T-cell (primary cell): ENCODE measurements around the gene MYCN. TPM values are rescaled to one million over a fixed set of nuclear protein-coding genes. Genes with fewer than 3 reads are reported as not detected.
"Not testable (repeated sequence)": the region's sequence is repeated elsewhere in the genome, so short reads cannot be mapped to it uniquely, and the experiment has no call there.

Experiments used
- ATAC-seq, 4 experiments: fragments of 200-7000 bp in 3 of 4; fragments of 150-1000 bp in 1 of 4; cut with Tn5 transposase; replicated peaks in 1 of 4; 1 replicate in 3 of 4; 2 replicates in 1 of 4; pipeline ENCODE4 v1.10.0; 2021; ENCODE audit warnings: moderate library complexity in 3 of 4, mild to moderate bottlenecking in 2 of 4, moderate number of reproducible peaks in 1 of 4
- CTCF ChIA-PET, 2 donors: fragments of 300-600 bp; sonication (Branson Sonifier 250); formaldehyde crosslinking; loops; one replicate each; lab custom pipeline; 2022; ENCODE audit warnings: antibody characterized with exemption in 2 of 2; lab: Charles Lee
- POLR2A ChIA-PET, 2 donors: fragments of 300-600 bp; sonication (Branson Sonifier 250); formaldehyde crosslinking; loops; one replicate each; lab custom pipeline; 2022; ENCODE audit warnings: antibody characterized with exemption in 2 of 2; lab: Charles Lee
- DNase-seq, 35 experiments: peaks; one replicate each; pipeline versions ENCODE4 v3.0.0 to v3.0.0-alpha.2; 2013 to 2023
- H3K27ac ChIP-seq: one replicate; pipeline ENCODE4 v1.5.1; 2013; ENCODE audit warnings: low read length
- H3K27me3 ChIP-seq, 2 experiments: replicated peaks in 1 of 2; 1 replicate in 1 of 2; 2 replicates in 1 of 2; pipeline versions ENCODE4 v1.6.1 to v1.7.0; 2013; ENCODE audit warnings: low read length in 1 of 2, mixed read lengths in 1 of 2; ENCODE audit not compliant: control insufficient read depth in 2 of 2, insufficient read depth in 2 of 2; ENCODE audit errors: extremely low read depth in 1 of 2
- H3K36me3 ChIP-seq, 2 donors: 1 replicate in 1 of 2; 2 replicates in 1 of 2; pipeline versions ENCODE4 v1.6.1 to v1.7.0; 2013; ENCODE audit warnings: low read length in 1 of 2; ENCODE audit not compliant: control insufficient read depth in 2 of 2, insufficient read depth in 1 of 2; ENCODE audit errors: extremely low read depth in 1 of 2
- H3K4me1 ChIP-seq, 2 experiments: 1 replicate in 1 of 2; 2 replicates in 1 of 2; pipeline versions ENCODE4 v1.6.1 to v1.7.0; 2013; ENCODE audit warnings: low read length in 2 of 2, mixed read lengths in 1 of 2; ENCODE audit not compliant: insufficient read depth in 2 of 2, control insufficient read depth in 1 of 2; ENCODE audit errors: extremely low read depth in 1 of 2
- H3K4me3 ChIP-seq, 2 donors: 1 replicate in 1 of 2; 2 replicates in 1 of 2; pipeline versions ENCODE4 v1.5.1 to v1.7.0; 2013; ENCODE audit warnings: mild to moderate bottlenecking in 2 of 2, low read length in 1 of 2, moderate library complexity in 1 of 2; ENCODE audit not compliant: control insufficient read depth in 1 of 2; ENCODE audit errors: extremely low read depth in 1 of 2
- H3K9me3 ChIP-seq: 2 replicates; pipeline ENCODE4 v1.7.0; 2013
- H3K27ac Mint-ChIP-seq, 2 donors: one replicate each; pipeline ENCODE4 v1.8.0; 2020 to 2021; ENCODE audit warnings: mild to moderate bottlenecking in 2 of 2, mixed read lengths in 2 of 2
- H3K27me3 Mint-ChIP-seq, 2 donors: one replicate each; pipeline ENCODE4 v1.8.0; 2021 to 2022; ENCODE audit warnings: mixed read lengths in 2 of 2
- H3K36me3 Mint-ChIP-seq: one replicate; pipeline ENCODE4 v1.8.0; 2021; ENCODE audit warnings: mixed read lengths
- H3K4me1 Mint-ChIP-seq, 3 donors: one replicate each; pipeline ENCODE4 v1.8.0; 2020 to 2022; ENCODE audit warnings: mixed read lengths in 3 of 3, mild to moderate bottlenecking in 1 of 3
- H3K4me3 Mint-ChIP-seq, 3 donors: one replicate each; pipeline ENCODE4 v1.8.0; 2020 to 2022; ENCODE audit warnings: mild to moderate bottlenecking in 3 of 3, mixed read lengths in 3 of 3, moderate library complexity in 3 of 3
- H3K9me3 Mint-ChIP-seq, 3 donors: one replicate each; pipeline ENCODE4 v1.8.0; 2020 to 2022; ENCODE audit warnings: mixed read lengths in 3 of 3
- WGBS: methylation state at CpG from one replicate; pipeline ENCODE4 v1.1.5; 2013; ENCODE audit warnings: missing lambda C conversion rate; ENCODE audit not compliant: insufficient coverage; 5-methylcytosine and 5-hydroxymethylcytosine counted together
- total RNA-seq, 35 experiments: library from RNA in 6 of 35; stranded (reverse) in 6 of 35; fragments of 120-200 nt in 1 of 35; gene quantifications; one replicate each; pipeline versions ENCODE4 v1.2.1 to v1.2.4 and lab custom pipeline; 2013 to 2026

Gene MYCN
- total RNA-seq, 5 donors from 2014 or later (not counting 1 experiment from before 2014, with no cell fraction given) = 0.25 to 1.5 (median 1.3) TPM

- H3K9me3 ChIP-seq, POLR2A ChIA-PET, H3K4me1 Mint-ChIP-seq, DNase-seq, H3K4me3 Mint-ChIP-seq, H3K36me3 ChIP-seq, H3K27me3 Mint-ChIP-seq, CTCF ChIA-PET, H3K27ac ChIP-seq, ATAC-seq, H3K4me1 ChIP-seq, H3K27ac Mint-ChIP-seq, H3K36me3 Mint-ChIP-seq, H3K9me3 Mint-ChIP-seq, H3K27me3 ChIP-seq, H3K4me3 ChIP-seq: not testable (repeated sequence)
- 67% methylated on average over 1 of the region's 2 CpGs for WGBS
Observed at GRCh38 chr2:15960154-15960520, 19.8 kb downstream of the MYCN start.

DNA sequence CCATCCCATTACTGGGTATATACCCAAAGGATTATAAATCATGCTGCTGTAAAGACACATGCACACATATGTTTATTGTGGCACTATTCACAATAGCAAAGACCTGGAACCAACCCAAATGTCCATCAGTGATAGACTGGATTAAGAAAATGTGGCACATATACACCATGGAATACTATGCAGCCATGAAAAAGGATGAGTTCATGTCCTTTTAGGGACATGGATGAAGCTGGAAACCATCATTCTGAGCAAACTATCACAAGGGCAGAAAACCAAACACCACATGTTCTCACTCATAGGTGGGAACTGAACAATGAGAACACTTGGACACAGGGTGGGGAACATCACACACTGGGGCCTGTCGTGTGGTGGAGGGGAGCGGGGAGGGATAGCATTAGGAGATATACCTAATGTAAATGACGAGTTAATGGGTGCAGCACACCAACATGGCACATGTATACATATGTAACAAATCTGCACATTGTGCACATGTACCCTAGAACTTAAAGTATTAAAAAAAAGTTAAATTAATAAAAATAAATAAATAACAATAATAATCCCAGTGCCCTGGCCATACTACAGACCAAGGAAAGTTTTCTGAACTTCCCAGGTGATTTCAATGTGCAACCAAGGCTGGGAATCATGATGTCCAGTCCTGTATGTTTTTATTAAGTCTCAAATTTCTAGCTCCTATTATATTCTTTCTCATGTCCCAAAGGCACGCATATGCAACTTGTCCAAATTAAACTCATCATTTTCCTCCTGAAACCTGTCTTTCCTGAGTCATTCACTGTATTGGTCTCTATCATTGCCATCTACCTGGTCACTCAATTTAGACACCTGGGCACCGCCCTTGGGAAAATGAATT, 23.0 kb downstream of the MYCN start:
- H3K4me1 ChIP-seq = peaks cover 24 to 34% of the 10 kb centered on the region in 2 experiments
- DNase-seq, H3K27me3 ChIP-seq, H3K9me3 Mint-ChIP-seq, ATAC-seq, CTCF ChIA-PET, H3K9me3 ChIP-seq, H3K36me3 Mint-ChIP-seq, POLR2A ChIA-PET, H3K36me3 ChIP-seq, H3K4me3 Mint-ChIP-seq, H3K27ac ChIP-seq, H3K27me3 Mint-ChIP-seq, H3K4me3 ChIP-seq, H3K27ac Mint-ChIP-seq: not testable (repeated sequence)
- 75% methylated on average over 2 of the region's 5 CpGs for WGBS
- H3K4me1 Mint-ChIP-seq = peaks cover 30 to 37% (median 31%) of the 10 kb centered on the region in 3 donors

GRCh38 chr2:15963977-15964670, 23.8 kb downstream of the MYCN start:
- ChIA-PET POLR2A (no interaction called here), CTCF (no interaction called here)
- Mint-ChIP-seq H3K4me3 (peak overlapping the region in 1 of 3 donors; percentile 25), H3K4me1 (peaks cover 33 to 44% (median 36%) of the 10 kb centered on the region in 3 donors), H3K36me3 (no peaks in the 10 kb centered on the region), H3K27me3 (no peaks in the 10 kb centered on the region), H3K27ac (peak overlapping the region in 1 of 2 donors; percentile 4), H3K9me3 (no peaks in the 10 kb centered on the region)
- ATAC-seq (no peak), DNase-seq (no peak)
- H3K36me3 ChIP-seq = no peaks in the 10 kb centered on the region
- no peaks in the 10 kb centered on the region for H3K27me3 ChIP-seq
- no peak overlapping the region for H3K4me3 ChIP-seq
- H3K9me3 ChIP-seq = no peaks in the 10 kb centered on the region
- peaks cover 24 to 34% of the 10 kb centered on the region in 2 experiments for H3K4me1 ChIP-seq
- WGBS = 94% methylated on average over 4 of the region's 5 CpGs
- no peak overlapping the region for H3K27ac ChIP-seq

DNA sequence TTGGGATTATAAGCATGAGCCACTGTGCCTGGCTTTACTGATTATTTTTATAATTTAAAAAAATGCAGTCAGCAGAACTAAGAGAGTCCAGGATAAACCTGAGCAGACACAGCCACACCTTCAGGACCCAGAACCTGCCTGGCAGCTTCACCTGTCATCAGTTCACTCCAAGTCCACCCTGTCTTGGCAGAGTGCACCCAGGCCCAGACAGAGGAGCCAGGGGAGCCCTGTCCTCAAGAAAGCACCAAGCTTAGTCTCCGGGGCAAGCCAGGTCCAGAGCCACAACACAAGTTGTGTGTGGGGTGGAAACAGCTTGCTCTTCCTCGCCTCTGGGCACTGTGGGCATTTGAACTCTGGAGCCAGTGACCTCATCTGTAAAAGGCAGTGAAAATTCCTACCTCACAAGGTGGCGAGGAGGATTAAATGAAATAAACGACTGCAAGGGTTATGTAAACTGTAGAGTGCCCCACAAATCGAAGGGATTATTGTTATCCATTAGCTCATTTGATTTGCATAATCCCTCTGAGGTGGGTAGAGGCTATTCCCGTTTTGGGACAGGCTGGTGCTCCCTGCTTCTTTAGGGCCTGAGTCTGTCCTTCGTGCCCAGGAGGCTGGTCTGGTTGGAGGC, 24.7 kb downstream of the MYCN start:
- H3K4me1 ChIP-seq = peaks cover 24 to 34% of the 10 kb centered on the region in 2 experiments
- Mint-ChIP-seq H3K27ac (peak overlapping the region; percentile 66 to 84), H3K4me1 (peaks cover 36 to 49% (median 42%) of the 10 kb centered on the region in 3 donors), H3K36me3 (no peaks in the 10 kb centered on the region), H3K4me3 (peak overlapping the region in 2 of 3 donors; percentile 17 to 83), H3K9me3 (no peaks in the 10 kb centered on the region), H3K27me3 (no peaks in the 10 kb centered on the region)
- peak overlapping the region; percentile 44 for H3K27ac ChIP-seq
- WGBS = 76% methylated on average over 2 of the region's 7 CpGs
- no peaks in the 10 kb centered on the region for H3K36me3 ChIP-seq
- no peak for ATAC-seq
- H3K9me3 ChIP-seq = no peaks in the 10 kb centered on the region
- ChIA-PET CTCF (interaction anchor here in 1 of 2 donors (1.5 kb wide), 1 partner anchor 26 kb away, joined by 5 read pairs; no protein-coding TSS in a partner anchor), POLR2A (no interaction called here)
- DNase-seq = no peak
- H3K4me3 ChIP-seq = peak overlapping the region in 1 of 2 donors; percentile 53
- H3K27me3 ChIP-seq = no peaks in the 10 kb centered on the region

- H3K9me3 Mint-ChIP-seq = no peaks in the 10 kb centered on the region
- ATAC-seq (peak; percentile 64 to 90 (median 80)), DNase-seq (peak in 27 of 35 experiments; percentile 6 to 55 (median 21))
- H3K36me3 ChIP-seq = no peaks in the 10 kb centered on the region
- peaks cover 36 to 49% (median 42%) of the 10 kb centered on the region in 3 donors for H3K4me1 Mint-ChIP-seq
- H3K27me3 ChIP-seq = no peaks in the 10 kb centered on the region
- peak overlapping the region; percentile 17 to 83 (median 50) for H3K4me3 Mint-ChIP-seq
- WGBS = 35% methylated on average over 11 of the region's 14 CpGs
- H3K4me1 ChIP-seq = peaks cover 24 to 34% of the 10 kb centered on the region in 2 experiments
- H3K27me3 Mint-ChIP-seq = no peaks in the 10 kb centered on the region
- peak overlapping the region; percentile 44 for H3K27ac ChIP-seq
- H3K4me3 ChIP-seq = peak overlapping the region in 1 of 2 donors; percentile 53
- H3K9me3 ChIP-seq = no peaks in the 10 kb centered on the region
- ChIA-PET POLR2A (no interaction called here), CTCF (interaction anchor here in 1 of 2 donors (1.5 kb wide), 1 partner anchor 26 kb away, joined by 5 read pairs; no protein-coding TSS in a partner anchor)
- H3K27ac Mint-ChIP-seq = peak overlapping the region; percentile 66 to 84
- H3K36me3 Mint-ChIP-seq = no peaks in the 10 kb centered on the region
Observed at GRCh38 chr2:15965564-15966019, 25.2 kb downstream of the MYCN start.
